AG10803 (cell line): ENCODE results near the gene MAN1C1.

Experiments
- DNase-seq: peaks from one replicate; pipeline ENCODE4 v3.0.0; 2010; ENCODE audit warnings: low read depth
- H3K4me3 ChIP-seq: 2 replicates; pipeline ENCODE4 v1.5.1; 2011; ENCODE audit warnings: mild to moderate bottlenecking, low read length, control low read depth
- CTCF ChIP-seq: conservative IDR thresholded peaks from 2 replicates; pipeline ENCODE4 v1.5.1; 2011; ENCODE audit warnings: mild to moderate bottlenecking, low read length, control low read depth, inconsistent platforms

Gene MAN1C1

GRCh38 chr1:25616095-25616986 is at the start of gene MAN1C1:
Gene MAN1C1 (plus strand): TSS chr1:25616791. CDS start chr1:25617798, 1,007 bp downstream.
- H3K4me3 ChIP-seq = peak within 1 kb of the TSS; percentile 55
- TF ChIP-seq CTCF = peak; percentile 26; the same call in 1 of the 2 replicates
- DNase-seq = peak; percentile 62

GRCh38 chr1:25567710-25568089 is 48.9 kb upstream of the MAN1C1 start:
- no peak for DNase-seq
- no peak for TF ChIP-seq CTCF
- H3K4me3 ChIP-seq = no peak overlapping the region

- TF ChIP-seq CTCF = 0 out of 2 replicates have a peak, but pooled peaks have one; percentile 7
- peak; percentile 89 for DNase-seq
Observed at GRCh38 chr1:25568090-25568833, 48.3 kb upstream of the MAN1C1 start.

DNA sequence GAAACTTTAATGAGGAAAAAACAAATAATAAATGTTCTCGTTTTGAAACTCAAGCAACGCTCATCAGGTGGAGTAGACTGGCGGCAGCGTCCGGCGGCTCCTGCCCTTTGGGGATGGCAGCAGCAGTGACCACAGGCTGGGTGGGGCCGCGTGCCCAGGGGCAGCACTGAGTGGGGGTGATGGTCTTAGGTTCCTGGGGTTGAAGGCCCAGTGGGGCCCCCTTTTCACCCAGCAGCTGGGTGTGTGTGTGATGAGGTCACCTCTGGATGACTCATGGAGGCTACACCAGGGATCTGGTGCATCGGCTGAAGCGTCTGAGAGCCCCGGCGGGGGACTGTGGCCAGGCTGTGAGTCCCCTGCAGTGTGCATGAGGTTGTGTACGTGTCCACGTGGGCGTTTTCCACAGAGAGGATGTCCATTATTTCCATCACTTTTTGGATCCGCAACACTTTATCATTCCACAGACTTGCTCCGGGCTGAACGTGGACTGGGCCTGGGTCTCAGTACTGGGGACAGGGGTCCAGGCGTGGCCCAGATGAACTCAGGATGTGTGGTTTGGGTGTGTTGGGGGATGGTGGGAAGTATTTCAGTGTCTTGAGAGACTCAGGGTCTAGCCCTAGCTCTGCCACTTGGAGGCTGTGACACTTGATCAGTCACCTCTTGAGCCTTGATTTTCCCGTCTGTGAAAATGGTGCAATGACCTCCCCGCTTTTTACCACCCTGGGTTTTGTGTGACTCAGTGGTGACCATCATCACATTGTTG is 47.6 kb upstream of the MAN1C1 start:
- H3K4me3 ChIP-seq = no peak overlapping the region
- DNase-seq = peak; percentile 83
- TF ChIP-seq CTCF = no peak

More at GRCh38 chr1:25568090-25568833, 48.3 kb upstream of the MAN1C1 start:
- H3K4me3 ChIP-seq = peak overlapping the region; percentile 8

GRCh38 chr1:25569597-25570396 is 46.8 kb upstream of the MAN1C1 start:
- H3K4me3 ChIP-seq = no peak overlapping the region
- TF ChIP-seq CTCF = no peak
- DNase-seq = no peak

DNA sequence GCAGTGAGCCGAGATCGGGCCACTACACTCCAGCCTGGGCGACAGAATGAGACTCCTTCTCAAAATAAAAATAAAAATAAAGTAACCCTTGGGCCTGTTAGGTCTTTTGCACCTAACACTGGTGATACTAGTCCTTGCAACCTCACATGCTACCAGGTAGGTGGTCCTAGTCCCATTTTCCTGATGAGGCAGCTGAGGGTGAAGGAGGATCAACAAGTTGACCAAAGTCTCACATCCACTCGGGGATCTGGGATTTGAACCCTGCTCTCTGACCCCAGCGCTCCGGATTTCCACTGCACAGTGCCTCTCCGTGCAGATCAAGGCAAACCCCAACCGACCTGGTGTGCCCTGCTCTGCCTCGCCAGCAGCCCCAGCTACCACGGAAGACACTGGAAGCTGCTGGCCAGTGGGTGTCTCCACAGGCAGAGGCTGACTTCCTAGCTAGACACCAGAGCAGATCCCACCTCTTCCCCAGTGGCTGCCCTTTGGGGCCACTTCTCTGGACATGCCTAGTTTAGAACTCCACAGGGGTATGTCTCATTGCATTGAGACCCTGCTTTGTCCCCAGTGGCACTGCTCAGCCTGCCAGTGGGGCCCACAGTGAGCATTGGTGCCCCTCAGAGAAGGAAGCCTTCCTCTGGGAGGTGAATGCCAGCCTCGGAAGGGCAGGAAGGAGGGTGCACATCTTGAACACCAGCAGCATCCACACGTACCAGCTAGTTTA is 45.6 kb upstream of the MAN1C1 start:
- DNase-seq = no peak
- no peak overlapping the region for H3K4me3 ChIP-seq
- no peak for TF ChIP-seq CTCF
